Sigmoid colon (tissue), 4 donors: Measurements from ENCODE around the gene SEC61A1.

Source experiments
- CTCF ChIP-seq, 4 experiments: fragments of 450-650 bp in 3 of 4; fragments of 200-600 bp in 1 of 4; IDR thresholded peaks; one replicate each; pipeline ENCODE4 v1.5.1; 2016 to 2019; ENCODE audit warnings: antibody characterized with exemption in 4 of 4, mild to moderate bottlenecking in 3 of 4, moderate library complexity in 2 of 4
- EP300 ChIP-seq, 4 donors: sonication (generic); formaldehyde crosslinking; IDR thresholded peaks; one replicate each; pipeline ENCODE4 v1.6.1; 2017; ENCODE audit warnings: antibody characterized with exemption in 4 of 4
- POLR2A ChIP-seq, 2 donors: fragments of 450-650 bp; IDR thresholded peaks; one replicate each; pipeline ENCODE4 v1.6.1; 2016; ENCODE audit warnings: antibody characterized with exemption in 2 of 2, mild to moderate bottlenecking in 2 of 2, moderate library complexity in 2 of 2
- POLR2AphosphoS5 ChIP-seq, 4 donors: sonication (generic); formaldehyde crosslinking; IDR thresholded peaks; one replicate each; pipeline ENCODE4 v1.6.1; 2017; ENCODE audit warnings: antibody characterized with exemption in 4 of 4

GRCh38 chr3:128053614-128054013 lies 1.4 kb downstream of the SEC61A1 start:
- TF ChIP-seq CTCF (IDR thresholded peaks at IDR 0.05) (no peak), POLR2AphosphoS5 (IDR thresholded peaks at IDR 0.05) (no peak), POLR2A (IDR thresholded peaks at IDR 0.05) (no peak), EP300 (IDR thresholded peaks at IDR 0.05) (no peak)
